CD4-positive, alpha-beta memory T cell (primary cell): ENCODE data around the gene LRP10. TPM values are rescaled to one million over a fixed set of nuclear protein-coding genes. Genes with fewer than 3 reads are reported as not detected.

Source experiments
- CTCF ChIA-PET: fragments of 350-600 bp; sonication (Branson Sonifier 250); formaldehyde crosslinking; loops from one replicate; lab custom pipeline; 2021; ENCODE audit warnings: inconsistent platforms; ENCODE audit not compliant: partially characterized antibody; lab: Charles Lee
- POLR2A ChIA-PET: fragments of 350-600 bp; sonication (Branson Sonifier 250); formaldehyde crosslinking; loops from one replicate; lab custom pipeline; 2021; ENCODE audit not compliant: partially characterized antibody; lab: Charles Lee
- DNase-seq, 5 donors: peaks; one replicate each; pipeline versions ENCODE4 v3.0.0 to v3.0.0-alpha.2; 2020 to 2022; ENCODE audit warnings: mixed read lengths in 1 of 5
- H3K27ac ChIP-seq: one replicate; pipeline ENCODE4 v1.7.0; 2013; ENCODE audit warnings: low read depth, low read length
- H3K27me3 ChIP-seq: 2 replicates; pipeline ENCODE4 v1.7.0; 2013; ENCODE audit warnings: mild to moderate bottlenecking, low read length, moderate library complexity; ENCODE audit not compliant: insufficient read depth
- H3K36me3 ChIP-seq: 2 replicates; pipeline ENCODE4 v1.7.0; 2013; ENCODE audit warnings: mild to moderate bottlenecking, low read length, moderate library complexity; ENCODE audit not compliant: insufficient read depth
- H3K4me1 ChIP-seq: 2 replicates; pipeline ENCODE4 v1.7.0; 2013; ENCODE audit warnings: mild to moderate bottlenecking, low read length, moderate library complexity; ENCODE audit not compliant: insufficient read depth
- H3K4me3 ChIP-seq, 2 donors: one replicate each; pipeline ENCODE4 v1.7.0; 2013; ENCODE audit warnings: low read length in 2 of 2, mild to moderate bottlenecking in 1 of 2
- H3K9me3 ChIP-seq, 2 donors: one replicate each; pipeline ENCODE4 v1.7.0; 2013; ENCODE audit warnings: low read length in 2 of 2, control low read depth in 1 of 2; ENCODE audit not compliant: control insufficient read depth in 1 of 2
- H3K27ac Mint-ChIP-seq, 7 donors: one replicate each; pipeline ENCODE4 v1.8.0; 2020 to 2021; ENCODE audit warnings: mixed read lengths in 7 of 7, mild to moderate bottlenecking in 6 of 7, inconsistent platforms in 3 of 7, moderate library complexity in 3 of 7
- H3K27me3 Mint-ChIP-seq, 2 donors: one replicate each; pipeline ENCODE4 v1.8.0; 2020 to 2021; ENCODE audit warnings: mixed read lengths in 2 of 2
- H3K36me3 Mint-ChIP-seq, 2 donors: one replicate each; pipeline ENCODE4 v1.8.0; 2020 to 2021; ENCODE audit warnings: mixed read lengths in 2 of 2, inconsistent platforms in 1 of 2, mild to moderate bottlenecking in 1 of 2
- H3K4me1 Mint-ChIP-seq, 4 donors: one replicate each; pipeline ENCODE4 v1.8.0; 2020 to 2021; ENCODE audit warnings: mixed read lengths in 4 of 4, mild to moderate bottlenecking in 1 of 4
- H3K4me3 Mint-ChIP-seq, 8 donors: one replicate each; pipeline ENCODE4 v1.8.0; 2020 to 2021; ENCODE audit warnings: mixed read lengths in 8 of 8, mild to moderate bottlenecking in 7 of 8, moderate library complexity in 6 of 8, inconsistent platforms in 3 of 8
- H3K9me3 Mint-ChIP-seq, 8 donors: one replicate each; pipeline ENCODE4 v1.8.0; 2020 to 2021; ENCODE audit warnings: mixed read lengths in 8 of 8, mild to moderate bottlenecking in 5 of 8, inconsistent platforms in 3 of 8, moderate library complexity in 1 of 8
- intact Hi-C: fragments of 100-400 bp; cut with micrococcal nuclease; formaldehyde crosslinking; loops from one replicate; pipeline ENCODE4 v1.15.1; 2023
- polyA plus RNA-seq, 2 donors: library from polyadenylated mRNA; unstranded; fragments of 300-500 nt; fragmentation: Illumina TruSeq; gene quantifications; one replicate each; pipeline ENCODE4 v1.2.3, GENCODE V29; 2021
- total RNA-seq, 2 experiments: library from RNA; stranded (reverse); gene quantifications; one replicate each; pipeline ENCODE4 v1.2.3, GENCODE V29; 2021

The LRP10 gene
- total and polyA plus RNA-seq, 4 experiments from 2014 or later = 92.0 to 118 (median 95.6) TPM

DNA sequence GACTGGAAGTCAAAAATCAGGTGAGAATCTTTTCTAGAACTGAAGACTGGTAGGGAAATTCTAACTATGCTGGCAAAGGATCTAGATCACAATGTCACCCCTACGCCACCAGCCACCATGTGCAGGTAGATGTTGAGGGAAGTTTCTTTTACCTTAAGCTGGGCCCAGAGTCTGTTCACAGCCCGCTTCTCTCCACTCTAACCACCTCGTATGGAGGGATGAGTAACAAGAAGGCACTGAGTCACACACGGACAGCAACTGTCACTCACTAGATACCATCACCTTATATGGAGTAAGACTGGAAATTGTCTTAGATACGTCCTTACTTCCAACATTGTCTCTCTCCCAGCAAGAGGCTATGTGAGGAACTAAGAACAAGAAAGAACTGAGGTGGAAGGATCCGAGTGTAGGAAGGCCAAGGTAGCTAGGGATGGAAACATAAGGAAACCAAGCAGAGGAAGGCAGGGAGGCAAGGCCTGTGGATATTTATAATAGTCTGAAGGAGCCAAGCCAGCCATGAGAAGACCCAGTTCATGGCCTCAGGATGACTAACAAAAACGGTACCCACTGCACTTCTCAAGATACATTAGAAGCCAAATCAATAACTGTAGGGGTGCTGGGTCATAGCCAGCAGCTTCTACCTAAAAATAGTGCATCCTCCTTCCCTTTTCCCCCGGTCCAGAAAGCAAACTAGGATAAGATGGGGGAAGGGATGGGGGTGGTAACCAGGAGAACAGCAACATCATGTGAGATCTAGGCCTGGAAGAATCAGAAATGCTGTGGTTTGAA lies 27.0 kb downstream of the LRP10 start:
- CTCF ChIA-PET = interaction anchor here (0.7 to 9.0 kb wide), 11 partner anchors 8 to 70 kb away, joined by 3 to 123 read pairs (median 22); partner anchors contain the start of genes LRP10, PRMT5, RBM23 and REM2
- H3K4me1 Mint-ChIP-seq = peaks cover 5 to 15% (median 5%) of the 10 kb centered on the region in 4 donors
- H3K9me3 ChIP-seq = no peaks in the 10 kb centered on the region
- intact Hi-C loops = no loop called here
- peak overlapping the region in 1 of 7 donors; percentile 77 for H3K27ac Mint-ChIP-seq
- H3K36me3 ChIP-seq = peaks cover 24% of the 10 kb centered on the region
- H3K4me3 Mint-ChIP-seq = no peak overlapping the region
- POLR2A ChIA-PET = interaction anchor here (3.0 kb wide), 1 partner anchor 15 kb away, joined by 14 read pairs; the partner anchor contains the start of gene REM2
- no peak overlapping the region for H3K4me3 ChIP-seq
- DNase-seq = no peak
- H3K36me3 Mint-ChIP-seq = peaks cover 18 to 29% of the 10 kb centered on the region in 2 donors
- H3K27ac ChIP-seq = no peak overlapping the region
- H3K9me3 Mint-ChIP-seq = no peaks in the 10 kb centered on the region
- no peaks in the 10 kb centered on the region for H3K27me3 Mint-ChIP-seq
- H3K27me3 ChIP-seq = no peaks in the 10 kb centered on the region
- H3K4me1 ChIP-seq = peaks cover 4% of the 10 kb centered on the region

- intact Hi-C loops = loop anchor here (1.0 kb wide), 5 partner anchors 13 to 330 kb away; no protein-coding TSS in a partner anchor
- Mint-ChIP-seq H3K27me3 (no peaks in the 10 kb centered on the region), H3K9me3 (no peaks in the 10 kb centered on the region), H3K4me1 (peaks cover 5 to 15% (median 5%) of the 10 kb centered on the region in 4 donors), H3K36me3 (peaks cover 36 to 44% of the 10 kb centered on the region in 2 donors), H3K4me3 (no peak overlapping the region), H3K27ac (peak overlapping the region; percentile 12 to 65 (median 54))
- DNase-seq = peak; percentile 66 to 72 (median 67)
- Histone ChIP-seq H3K27ac (no peak overlapping the region), H3K27me3 (no peaks in the 10 kb centered on the region), H3K4me1 (peaks cover 4% of the 10 kb centered on the region), H3K4me3 (no peak overlapping the region), H3K36me3 (peaks cover 42% of the 10 kb centered on the region), H3K9me3 (no peaks in the 10 kb centered on the region)
- ChIA-PET CTCF (interaction anchor here (0.6 to 9.0 kb wide), 25 partner anchors 10 to 343 kb away, joined by 3 to 123 read pairs (median 6); partner anchors contain the start of genes DAD1, HAUS4, LRP10 and OXA1L), POLR2A (interaction anchor here (0.7 to 3.3 kb wide), 12 partner anchors 12 to 343 kb away, joined by 3 to 34 read pairs (median 6); partner anchors contain the start of genes DAD1, LRP10, OXA1L and RBM23)
These were observed 28.7 kb downstream of the LRP10 start for GRCh38 chr14:22900081-22900799.

GRCh38 chr14:22901799-22902198 lies 30.3 kb downstream of the LRP10 start:
- POLR2A ChIA-PET = interaction anchor here (1.1 to 3.3 kb wide), 4 partner anchors 18 to 135 kb away, joined by 4 to 34 read pairs (median 6); partner anchors contain the start of genes LRP10 and OXA1L
- no peak overlapping the region for H3K4me3 Mint-ChIP-seq
- CTCF ChIA-PET = interaction anchor here (0.9 to 9.0 kb wide), 15 partner anchors 9 to 345 kb away, joined by 4 to 123 read pairs (median 13); partner anchors contain the start of genes HAUS4, LRP10, PRMT5 and RBM23
- H3K36me3 Mint-ChIP-seq = peaks cover 50 to 57% of the 10 kb centered on the region in 2 donors
- H3K4me1 Mint-ChIP-seq = peaks cover 5 to 15% (median 5%) of the 10 kb centered on the region in 4 donors
- H3K27ac Mint-ChIP-seq = peak overlapping the region in 4 of 7 donors; percentile 46 to 72 (median 58)
- H3K36me3 ChIP-seq = peaks cover 57% of the 10 kb centered on the region
- H3K4me1 ChIP-seq = peaks cover 4% of the 10 kb centered on the region
- H3K27ac ChIP-seq = no peak overlapping the region
- H3K27me3 Mint-ChIP-seq = no peaks in the 10 kb centered on the region
- intact Hi-C loops = no loop called here
- H3K9me3 Mint-ChIP-seq = no peaks in the 10 kb centered on the region
- no peak for DNase-seq
- H3K4me3 ChIP-seq = no peak overlapping the region
- H3K9me3 ChIP-seq = no peaks in the 10 kb centered on the region
- H3K27me3 ChIP-seq = no peaks in the 10 kb centered on the region

DNA sequence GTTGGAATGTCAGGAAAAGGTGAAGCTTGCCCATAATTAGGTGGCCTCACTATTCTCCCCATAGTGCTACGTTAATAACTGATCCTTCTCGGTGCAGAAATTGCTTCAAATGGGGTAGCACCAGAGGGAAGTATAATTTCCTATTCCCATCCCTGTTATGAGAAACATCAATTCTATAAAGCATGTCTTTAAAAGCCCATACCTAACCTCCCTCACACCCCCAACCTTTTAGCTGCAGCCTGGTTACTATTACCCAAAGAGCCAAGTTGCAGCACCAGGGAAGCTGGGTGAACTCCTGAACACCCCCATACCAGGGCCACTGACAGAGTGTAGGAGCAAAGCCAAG lies 32.2 kb downstream of the LRP10 start:
- H3K36me3 Mint-ChIP-seq = peaks cover 53 to 60% of the 10 kb centered on the region in 2 donors

DNA sequence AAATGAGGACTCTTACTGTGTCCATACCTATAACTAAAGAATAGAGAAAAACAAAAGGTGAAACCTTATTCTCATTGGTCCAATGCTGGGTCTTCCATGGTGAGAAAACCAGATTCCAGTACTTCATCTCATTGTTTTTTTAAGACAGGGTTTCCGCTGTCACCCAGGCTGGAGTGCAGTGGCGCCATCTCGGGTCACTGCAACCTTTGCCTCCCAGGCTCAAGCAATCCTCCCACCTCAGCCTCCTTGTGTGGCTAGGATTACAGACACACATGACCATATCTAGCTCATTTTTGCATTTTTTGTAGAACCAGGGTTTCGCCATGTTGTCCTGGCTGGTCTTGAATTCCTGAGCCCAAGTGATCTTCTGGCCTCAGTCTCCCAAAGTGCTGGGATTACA lies 34.1 kb downstream of the LRP10 start:
- Mint-ChIP-seq H3K9me3 (no peaks in the 10 kb centered on the region), H3K27me3 (no peaks in the 10 kb centered on the region), H3K4me1 (peaks cover 0 to 10% (median 9%) of the 10 kb centered on the region in 4 donors), H3K36me3 (peaks cover 60 to 67% of the 10 kb centered on the region in 2 donors), H3K27ac (peak overlapping the region in 2 of 7 donors; percentile 36 to 50), H3K4me3 (no peak overlapping the region)
- H3K9me3 ChIP-seq = no peaks in the 10 kb centered on the region
- no peaks in the 10 kb centered on the region for H3K27me3 ChIP-seq
- peaks cover 73% of the 10 kb centered on the region for H3K36me3 ChIP-seq
- H3K4me3 ChIP-seq = no peak overlapping the region
- DNase-seq = no peak
- ChIA-PET POLR2A (interaction anchor here (1.2 kb wide), 1 partner anchor 14 kb away, joined by 4 read pairs; the partner anchor contains the start of gene RBM23), CTCF (interaction anchor here (1.2 to 1.3 kb wide), 2 partner anchors 13 to 82 kb away, joined by 3 to 4 read pairs; partner anchors contain the start of gene RBM23)
- no peak overlapping the region for H3K27ac ChIP-seq
- H3K4me1 ChIP-seq = no peaks in the 10 kb centered on the region
- intact Hi-C loops = no loop called here

More for the DNA sequence above, 32.2 kb downstream of the LRP10 start:
- H3K36me3 ChIP-seq = peaks cover 64% of the 10 kb centered on the region
- ChIA-PET POLR2A (interaction anchor here (1.2 to 1.3 kb wide), 2 partner anchors 17 to 31 kb away, joined by 4 to 8 read pairs; no protein-coding TSS in a partner anchor), CTCF (interaction anchor here (0.9 to 9.0 kb wide), 7 partner anchors 13 to 347 kb away, joined by 3 to 123 read pairs (median 58); partner anchors contain the start of gene LRP10)
- H3K4me3 Mint-ChIP-seq = no peak overlapping the region
- H3K27ac ChIP-seq = no peak overlapping the region
- no peaks in the 10 kb centered on the region for H3K27me3 Mint-ChIP-seq
- H3K4me1 Mint-ChIP-seq = peaks cover 4 to 15% (median 6%) of the 10 kb centered on the region in 4 donors
- no peak for DNase-seq
- H3K9me3 ChIP-seq = no peaks in the 10 kb centered on the region
- H3K27ac Mint-ChIP-seq = peak overlapping the region in 2 of 7 donors; percentile 20 to 60
- intact Hi-C loops = no loop called here
- H3K9me3 Mint-ChIP-seq = no peaks in the 10 kb centered on the region
- no peaks in the 10 kb centered on the region for H3K27me3 ChIP-seq
- peaks cover 4% of the 10 kb centered on the region for H3K4me1 ChIP-seq
- H3K4me3 ChIP-seq = no peak overlapping the region

DNA sequence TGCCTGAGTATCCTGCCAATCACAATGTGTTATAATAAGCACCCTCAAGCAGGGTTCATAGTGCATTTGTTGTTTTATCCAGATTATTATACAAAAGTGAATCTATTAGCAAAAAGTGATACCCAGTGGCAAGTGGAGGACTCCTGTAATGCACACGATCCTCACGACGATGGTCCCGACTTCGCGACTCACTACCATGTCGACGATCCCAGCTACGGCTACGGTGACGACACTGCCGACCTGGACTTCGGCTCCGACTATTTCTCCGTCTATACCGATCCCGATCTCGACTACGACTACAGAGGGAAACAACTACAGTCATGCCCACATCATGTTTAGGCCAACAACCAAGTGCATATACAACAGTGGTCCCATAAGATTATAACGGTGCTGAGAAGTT lies 34.5 kb downstream of the LRP10 start:
- Histone ChIP-seq H3K9me3 (no peaks in the 10 kb centered on the region), H3K36me3 (peaks cover 74% of the 10 kb centered on the region), H3K27me3 (no peaks in the 10 kb centered on the region), H3K27ac (no peak overlapping the region), H3K4me3 (no peak overlapping the region), H3K4me1 (no peaks in the 10 kb centered on the region)
- Mint-ChIP-seq H3K4me3 (no peak overlapping the region), H3K27me3 (no peaks in the 10 kb centered on the region), H3K4me1 (peaks cover 3 to 8% (median 6%) of the 10 kb centered on the region in 4 donors), H3K9me3 (no peaks in the 10 kb centered on the region), H3K27ac (no peak overlapping the region), H3K36me3 (peaks cover 56 to 67% of the 10 kb centered on the region in 2 donors)
- intact Hi-C loops = no loop called here
- ChIA-PET CTCF (interaction anchor here (1.2 to 1.3 kb wide), 2 partner anchors 13 to 83 kb away, joined by 3 to 4 read pairs; partner anchors contain the start of gene RBM23), POLR2A (no interaction called here)
- no peak for DNase-seq
